Esophagus muscularis mucosa (tissue), 3 donors: ENCODE results near the gene SPINDOC.

ENCODE experiments used
- CTCF ChIP-seq, 3 experiments: fragments of 200-600 bp in 2 of 3; fragments of 450-650 bp in 1 of 3; sonication (generic) in 2 of 3; IDR thresholded peaks; one replicate each; pipeline ENCODE4 v1.5.1; 2017 to 2019; ENCODE audit warnings: antibody characterized with exemption in 3 of 3, mild to moderate bottlenecking in 2 of 3, moderate library complexity in 1 of 3
- POLR2A ChIP-seq: fragments of 450-650 bp; IDR thresholded peaks from one replicate; pipeline ENCODE4 v1.6.1; 2017; ENCODE audit warnings: antibody characterized with exemption, moderate library complexity, mild to moderate bottlenecking, low read depth

- TF ChIP-seq CTCF (IDR thresholded peaks at IDR 0.05) (no peak), POLR2A (no peak)
These were observed 40.2 kb downstream of the SPINDOC start for GRCh38 chr11:63853476-63853875.
